NCI-H1105 treated with DMSO at 0.1 percent for 48 hours (cell line): Measurements from ENCODE around the gene GNPTG.

Experiments
- DNase-seq: peaks from one replicate; lab custom pipeline; 2025; lab: John Stamatoyannopoulos, UW

The GNPTG gene

DNA sequence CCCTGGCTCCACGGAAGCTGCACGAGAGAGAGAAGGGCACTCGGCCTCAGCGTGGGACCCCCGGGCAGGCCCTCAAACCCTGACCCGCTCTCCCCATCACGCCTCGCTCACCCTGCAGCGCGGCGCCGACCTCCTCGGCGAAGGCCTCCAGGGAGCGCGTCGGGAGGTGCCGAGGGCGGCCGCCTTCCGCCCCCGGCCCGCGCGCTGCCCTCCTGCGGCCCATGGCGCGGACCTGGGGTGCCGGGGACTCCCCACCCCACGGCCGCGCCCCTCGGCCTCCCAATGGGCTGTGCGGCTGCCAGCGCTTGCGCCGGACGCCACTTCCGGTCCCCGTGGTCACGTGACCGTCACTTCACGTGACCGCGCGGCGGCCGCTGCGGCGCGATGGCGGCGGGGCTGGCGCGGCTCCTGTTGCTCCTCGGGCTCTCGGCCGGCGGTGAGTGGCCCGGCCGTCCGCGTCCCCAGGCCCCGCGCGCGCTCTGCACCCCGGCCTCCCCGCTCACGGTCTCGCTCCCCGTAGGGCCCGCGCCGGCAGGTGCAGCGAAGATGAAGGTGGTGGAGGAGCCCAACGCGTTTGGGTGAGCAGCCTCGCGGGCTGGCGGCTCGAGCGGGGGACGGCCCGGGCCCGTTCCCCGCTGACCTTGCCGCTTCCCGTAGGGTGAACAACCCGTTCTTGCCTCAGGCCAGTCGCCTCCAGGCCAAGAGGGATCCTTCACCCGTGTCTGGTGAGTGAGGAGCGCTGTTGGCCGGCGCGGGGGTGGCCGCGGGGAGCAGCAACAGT, at the start of gene GNPTG, which contains the start of gene TSR3:
Gene GNPTG (plus strand): TSS at position 350 of the 781 bp plus-strand sequence. CDS start 35 bp downstream, at position 385.
Gene TSR3 (minus strand): TSS at position 297 of the 781 bp plus-strand sequence. CDS start 74 bp downstream, at position 223.
- peak; percentile 29 for DNase-seq

DNA sequence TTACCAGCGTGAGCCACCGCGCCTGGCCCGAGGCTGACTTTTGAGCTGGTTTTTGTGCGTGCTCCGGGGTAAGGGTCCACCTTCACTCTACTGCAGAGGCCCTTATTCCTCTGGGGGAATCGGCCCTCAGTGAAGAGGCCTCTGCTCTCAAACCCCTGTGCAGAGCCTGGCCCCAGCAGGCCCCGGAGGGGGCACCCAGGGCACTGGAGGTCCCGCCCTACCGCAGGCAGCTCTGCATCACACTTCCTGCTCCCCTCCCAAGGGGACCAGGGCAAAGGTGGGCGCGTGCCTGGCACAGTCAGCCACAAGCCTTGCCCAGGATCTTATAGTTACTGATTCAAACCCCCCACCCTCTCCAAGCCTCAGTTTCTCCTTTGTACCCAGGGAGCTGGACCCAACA, 45.9 kb upstream of the GNPTG start:
- no peak for DNase-seq

DNA sequence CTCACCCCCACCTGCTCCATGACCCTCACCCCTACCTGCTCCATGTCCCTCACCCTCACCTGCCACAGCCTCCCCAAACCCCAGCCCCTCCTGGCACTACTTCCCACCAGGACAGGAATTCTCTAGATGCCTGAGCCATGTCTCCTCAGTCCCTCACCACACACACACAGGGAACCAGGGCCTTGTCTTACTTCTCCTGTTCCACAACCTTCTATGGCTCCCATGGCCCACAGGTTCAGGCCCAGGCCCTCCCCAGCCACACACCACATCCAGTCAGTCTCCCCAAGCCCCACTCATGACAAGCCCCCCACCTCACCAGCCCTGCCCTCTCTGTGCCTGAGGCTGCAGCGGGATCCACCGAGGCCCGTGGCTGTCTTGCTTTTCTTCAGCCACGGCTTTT, 45.4 kb upstream of the GNPTG start:
- no peak for DNase-seq

DNA sequence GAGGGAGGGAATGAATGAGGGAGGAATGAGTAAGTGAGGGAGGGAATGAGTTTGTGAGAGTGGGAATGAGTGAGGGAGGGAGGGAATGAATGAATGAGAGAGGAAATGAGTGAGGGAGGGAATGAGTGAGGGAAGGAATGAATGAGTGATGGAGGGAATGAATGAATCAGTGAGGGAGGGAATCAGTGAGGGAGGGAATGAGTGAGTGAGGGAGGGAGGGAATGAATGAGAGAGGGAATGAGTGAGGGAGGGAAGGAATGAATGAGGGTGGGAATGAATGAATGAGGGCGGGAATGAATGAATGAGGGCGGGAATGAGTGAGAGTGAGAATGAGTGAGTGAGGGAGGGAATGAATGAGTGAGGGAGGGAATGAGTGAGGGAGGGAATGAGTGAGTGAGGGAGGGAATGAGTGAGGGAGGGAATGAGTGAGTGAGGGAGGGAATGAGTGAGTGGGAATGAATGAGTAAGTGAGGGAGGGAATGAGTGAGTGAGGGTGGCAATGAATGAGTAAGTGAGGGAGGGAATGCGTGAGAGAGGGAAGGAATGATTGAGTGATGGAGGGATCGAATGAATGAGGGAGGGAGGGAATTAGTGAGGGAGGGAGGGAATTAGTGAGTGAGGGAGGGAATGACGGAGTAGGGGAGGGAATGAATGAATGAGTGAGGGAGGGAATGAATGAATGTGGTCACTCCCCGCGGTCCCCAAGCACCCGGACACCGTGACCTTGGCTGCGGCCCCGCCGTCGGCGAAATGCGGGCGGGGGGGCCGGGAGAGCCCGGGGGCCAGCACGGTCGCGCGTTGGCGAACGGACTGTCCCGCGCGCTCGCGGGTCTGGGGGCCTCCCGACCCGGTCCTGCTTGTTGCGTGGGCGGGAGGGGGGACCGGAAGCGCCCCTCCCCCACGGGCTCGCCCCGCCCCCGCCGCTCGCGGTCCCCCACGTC, 43.4 kb upstream of the GNPTG start:
- no peak for DNase-seq

DNA sequence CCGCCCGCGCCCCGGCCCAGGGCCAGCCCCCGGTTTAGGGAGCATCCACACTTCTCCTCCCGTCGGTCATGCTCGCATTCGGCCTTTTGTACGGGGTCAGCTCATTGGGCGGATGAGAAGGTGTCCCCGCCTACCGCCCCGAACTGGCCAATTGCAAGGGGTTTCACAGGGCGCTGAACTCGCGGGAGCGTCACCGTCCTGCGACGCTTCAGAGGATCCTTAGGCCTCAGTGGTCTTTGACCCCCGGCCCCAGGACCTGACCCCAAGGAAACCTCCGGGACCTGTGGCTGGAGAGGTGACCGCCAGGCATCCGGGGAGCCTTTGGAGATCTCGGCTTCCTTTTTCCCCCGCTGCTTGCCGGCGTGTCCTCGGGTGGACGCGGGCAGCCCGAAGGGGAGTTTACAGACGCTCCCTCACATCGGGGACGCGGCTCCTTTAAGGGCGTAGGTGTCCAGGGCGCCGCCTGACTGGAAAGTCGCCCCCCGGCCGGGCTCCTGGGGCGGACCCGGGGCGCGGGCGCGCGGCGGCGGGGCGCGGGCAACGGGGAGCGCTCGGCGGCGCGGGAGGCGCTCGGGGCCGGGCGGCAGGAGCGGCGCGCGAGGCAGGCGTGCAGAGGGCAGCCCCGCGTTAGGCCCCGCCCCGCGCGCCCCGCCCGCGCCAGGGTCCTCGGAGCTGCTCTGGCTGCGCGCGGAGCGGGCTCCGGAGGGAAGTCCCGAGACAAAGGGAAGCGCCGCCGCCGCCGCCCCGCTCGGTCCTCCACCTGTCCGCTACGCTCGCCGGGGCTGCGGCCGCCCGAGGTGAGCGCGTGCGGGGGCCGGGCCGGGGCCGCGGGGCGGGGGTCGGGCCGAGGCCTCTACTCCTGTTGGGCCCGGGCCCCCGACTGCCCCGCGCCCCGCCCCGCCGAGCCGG, 42.5 kb upstream of the GNPTG start, which contains the start of gene UBE2I:
Gene UBE2I (plus strand): TSS at position 660 of the 909 bp plus-strand sequence. CDS start 4,395 bp downstream, outside the sequence.
- peak; percentile 80 for DNase-seq

DNA sequence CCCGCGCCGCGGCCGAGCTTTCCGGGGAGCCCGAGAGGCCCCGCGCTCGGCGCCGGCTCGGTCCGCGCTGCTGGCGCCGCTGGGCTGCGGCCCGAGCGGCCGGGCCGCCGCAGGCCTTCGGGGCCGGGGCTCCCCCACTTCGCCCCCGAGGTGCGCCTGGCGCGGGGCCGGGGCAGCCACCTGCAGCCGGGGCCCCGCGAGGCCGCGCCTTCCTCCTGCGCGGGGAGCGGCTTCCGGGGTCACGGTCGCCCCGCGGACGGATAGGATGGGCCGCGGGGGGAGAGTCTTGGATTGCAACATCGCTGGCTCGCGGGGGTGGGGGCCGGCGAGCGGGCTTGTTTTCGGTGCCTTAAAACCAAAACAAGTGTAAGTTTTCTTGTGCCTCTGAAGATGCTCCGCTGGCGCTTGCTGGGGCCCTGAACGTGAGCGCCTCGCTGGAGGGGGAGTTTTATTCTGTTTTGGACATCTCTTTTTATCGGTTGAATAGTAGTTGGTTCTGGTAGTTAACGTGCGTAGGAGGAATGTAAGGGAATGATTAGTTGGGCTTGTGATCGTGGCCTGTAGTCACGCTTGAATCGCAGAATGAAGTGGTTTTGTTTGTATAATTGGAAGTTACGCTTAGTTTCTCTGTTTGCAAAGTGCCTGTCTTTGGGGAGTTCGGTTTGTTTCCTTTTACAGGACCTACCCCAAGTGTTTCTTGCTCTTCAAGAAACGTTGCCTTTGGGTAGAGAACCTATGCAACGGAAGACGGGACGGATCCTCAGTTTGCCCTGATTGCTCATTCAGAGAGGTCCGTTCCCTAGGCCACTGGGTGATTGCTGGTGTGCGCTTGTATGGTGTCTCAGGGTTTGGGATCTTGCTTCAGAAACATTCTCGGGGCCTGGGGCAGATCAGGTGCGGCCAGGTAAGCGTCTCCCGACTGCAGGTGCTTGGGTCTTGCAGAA, 41.6 kb upstream of the GNPTG start:
- no peak for DNase-seq

DNA sequence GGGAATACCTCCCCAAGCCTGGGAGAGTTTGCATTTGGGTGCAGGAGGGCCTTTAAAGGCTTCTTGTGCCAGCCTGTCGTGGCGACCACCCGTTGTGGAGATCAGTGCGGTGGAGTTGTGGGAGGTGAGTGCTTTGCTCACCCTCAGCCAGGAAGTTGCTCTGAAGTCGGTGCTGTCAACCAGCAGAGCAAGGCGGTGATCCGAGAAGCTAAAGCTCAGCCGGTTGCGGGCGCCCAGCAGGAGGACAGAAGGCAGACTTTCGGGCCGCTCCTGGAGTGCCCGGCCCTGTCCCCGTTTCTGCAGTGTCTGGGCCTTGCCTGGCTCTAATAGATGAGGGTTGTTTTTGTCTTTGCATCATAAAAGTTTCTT, 40.9 kb upstream of the GNPTG start:
- DNase-seq = no peak

DNA sequence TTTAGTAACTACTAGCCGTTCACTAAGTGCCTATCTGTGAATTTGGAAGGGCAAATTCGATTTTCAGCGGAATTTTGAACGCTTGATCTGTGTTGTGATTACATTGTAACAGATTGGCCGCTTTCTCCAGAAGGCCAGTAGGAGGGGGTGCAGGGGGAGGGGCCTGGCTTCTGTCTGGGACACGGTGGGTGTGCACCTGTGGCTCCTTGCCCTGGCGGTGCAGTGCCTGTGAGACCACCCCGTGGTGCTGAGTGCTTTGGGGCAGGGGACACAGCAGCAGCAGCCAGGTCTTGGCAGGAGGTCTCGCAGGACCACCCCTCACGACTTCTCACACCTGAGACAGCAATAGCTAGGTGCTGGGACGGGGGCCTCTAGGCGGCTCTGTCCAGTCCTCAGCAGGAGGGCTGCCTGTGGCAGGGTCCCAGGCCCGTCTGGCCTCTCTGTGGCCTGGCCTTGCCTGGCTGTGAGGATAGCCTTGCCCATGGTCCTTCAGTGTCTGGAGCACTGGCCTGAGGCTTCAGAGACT, 40.5 kb upstream of the GNPTG start:
- no peak for DNase-seq

DNA sequence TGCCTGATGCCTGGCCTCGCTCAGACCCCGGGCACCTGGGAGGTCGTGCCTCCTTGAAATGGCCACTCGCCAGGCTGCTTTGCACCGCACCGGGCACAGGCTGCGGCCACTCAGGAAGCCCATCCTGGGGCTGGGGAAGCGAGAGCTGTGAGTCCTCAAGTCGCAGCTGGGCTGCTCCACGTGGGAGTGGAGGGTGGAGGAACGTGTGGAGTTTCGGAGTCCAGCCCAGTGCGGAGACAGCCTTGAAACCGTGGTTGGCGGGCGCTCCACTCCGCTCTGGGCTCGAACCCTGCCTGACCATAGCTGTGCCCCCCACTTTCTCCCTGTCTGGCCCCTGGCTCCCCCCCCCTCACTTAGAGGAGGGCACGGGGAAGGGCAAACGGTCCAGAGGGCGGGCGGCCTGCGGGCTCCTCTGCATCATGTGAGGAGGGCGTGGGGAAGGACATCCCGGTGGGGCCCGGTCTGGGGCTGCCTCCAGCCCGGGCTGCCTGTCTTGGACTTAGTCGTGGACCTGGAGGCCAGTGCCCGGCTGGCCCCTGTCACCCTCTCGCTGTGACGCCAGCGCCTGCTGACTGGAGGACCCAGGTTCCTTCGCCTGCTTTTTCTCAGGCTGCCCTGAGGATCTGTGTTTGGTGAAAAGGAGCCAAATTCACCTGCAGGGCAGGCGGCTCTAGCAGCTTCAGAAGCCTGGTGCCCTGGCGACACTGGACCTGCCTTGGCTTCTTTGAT, 39.8 kb upstream of the GNPTG start:
- no peak for DNase-seq

DNA sequence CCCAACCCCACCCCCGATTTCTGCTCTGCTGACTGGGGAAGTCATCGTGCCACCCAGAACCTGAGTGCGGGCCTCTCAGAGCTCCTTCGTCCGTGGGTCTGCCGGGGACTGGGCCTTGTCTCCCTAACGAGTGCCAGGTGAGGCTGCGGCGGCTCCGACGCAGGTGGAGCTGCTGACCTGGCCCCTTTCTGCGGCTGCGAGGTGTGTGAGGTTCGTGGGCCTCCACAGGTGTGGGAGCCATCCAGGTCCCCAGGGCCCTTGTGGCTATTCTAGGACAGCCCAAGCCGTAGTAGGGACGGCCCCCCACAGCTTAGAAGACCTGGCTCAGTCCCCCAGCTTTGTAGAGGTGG, 39.3 kb upstream of the GNPTG start:
- DNase-seq = no peak

DNA sequence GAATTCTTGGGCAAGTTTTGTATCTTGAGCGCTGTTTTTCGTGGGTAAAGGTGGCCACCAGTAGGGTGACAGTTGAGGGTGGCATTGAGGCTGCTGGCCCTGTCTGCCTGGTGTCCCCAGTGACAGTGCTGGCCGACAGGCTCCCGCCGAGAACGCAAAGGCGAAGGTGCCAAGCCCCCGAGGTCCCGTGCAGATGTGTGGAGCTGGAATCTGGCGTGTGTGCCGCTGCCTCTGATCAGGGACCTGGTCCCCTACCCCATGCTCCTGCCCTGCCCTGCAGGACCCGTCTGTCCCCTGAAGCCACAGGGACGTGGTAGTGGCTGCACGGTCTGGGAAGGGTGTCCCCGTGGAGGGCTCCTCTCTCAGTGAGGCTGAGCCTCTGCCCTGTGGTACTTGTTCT, 38.8 kb upstream of the GNPTG start:
- no peak for DNase-seq

DNA sequence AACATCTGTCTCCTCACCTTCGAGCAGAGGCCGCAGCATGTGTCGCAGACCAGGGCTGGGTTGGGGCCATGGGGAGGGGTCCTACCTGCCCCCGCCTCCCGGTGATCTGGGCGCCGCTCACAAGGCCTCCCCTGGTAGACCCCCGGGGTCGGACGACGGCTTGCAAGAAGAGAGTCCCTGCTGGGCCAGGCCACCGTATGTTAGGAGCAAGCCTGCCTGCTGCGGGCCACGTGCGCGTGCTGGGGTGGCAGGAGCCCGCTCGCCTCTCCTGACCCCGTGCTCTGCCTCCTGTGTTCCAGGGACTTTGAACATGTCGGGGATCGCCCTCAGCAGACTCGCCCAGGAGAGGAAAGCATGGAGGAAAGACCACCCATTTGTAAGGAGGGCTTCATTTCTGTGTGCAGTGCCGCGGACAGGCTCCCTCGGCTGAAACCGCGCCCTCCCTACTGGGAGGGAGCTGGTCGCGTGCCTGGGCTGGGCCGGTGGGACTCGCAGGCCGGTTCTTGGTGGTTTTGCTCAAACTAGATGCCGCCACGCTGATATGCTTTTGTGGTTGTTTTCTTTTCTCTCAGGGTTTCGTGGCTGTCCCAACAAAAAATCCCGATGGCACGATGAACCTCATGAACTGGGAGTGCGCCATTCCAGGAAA, 37.9 kb upstream of the GNPTG start:
- no peak for DNase-seq

DNA sequence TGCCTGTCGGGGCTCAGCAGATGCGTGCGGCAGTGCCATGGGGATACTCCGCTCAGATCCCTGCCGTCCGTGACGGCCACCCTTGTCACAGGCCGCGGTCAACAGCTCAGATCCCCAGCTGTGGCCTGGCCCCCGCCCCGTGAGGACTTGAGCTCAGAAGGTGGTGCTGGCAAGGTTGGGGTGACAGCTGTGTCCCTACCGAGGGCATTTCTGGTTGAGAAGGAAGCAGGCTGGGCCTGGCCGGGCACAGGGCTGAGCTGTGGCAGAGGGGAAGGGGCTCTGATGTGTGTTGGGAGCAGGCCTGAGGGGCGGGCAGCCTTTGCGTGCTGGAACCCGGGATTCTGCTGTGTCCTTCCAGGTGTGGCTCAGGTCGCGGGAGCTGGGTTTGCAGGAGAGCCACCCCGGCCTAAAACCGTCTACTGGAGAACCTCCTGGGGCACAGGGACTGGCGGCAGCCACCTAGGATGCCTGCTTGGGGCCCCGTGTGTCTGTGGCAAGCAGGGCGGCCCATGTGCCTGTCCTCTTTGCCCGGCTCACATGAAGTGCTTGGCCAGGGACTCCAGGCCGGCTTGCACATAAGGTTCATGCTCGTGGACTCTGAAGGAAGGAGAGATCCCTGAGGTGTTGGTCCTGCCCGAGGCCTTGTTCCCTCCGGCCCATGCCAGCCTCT, 37.2 kb upstream of the GNPTG start:
- no peak for DNase-seq

DNA sequence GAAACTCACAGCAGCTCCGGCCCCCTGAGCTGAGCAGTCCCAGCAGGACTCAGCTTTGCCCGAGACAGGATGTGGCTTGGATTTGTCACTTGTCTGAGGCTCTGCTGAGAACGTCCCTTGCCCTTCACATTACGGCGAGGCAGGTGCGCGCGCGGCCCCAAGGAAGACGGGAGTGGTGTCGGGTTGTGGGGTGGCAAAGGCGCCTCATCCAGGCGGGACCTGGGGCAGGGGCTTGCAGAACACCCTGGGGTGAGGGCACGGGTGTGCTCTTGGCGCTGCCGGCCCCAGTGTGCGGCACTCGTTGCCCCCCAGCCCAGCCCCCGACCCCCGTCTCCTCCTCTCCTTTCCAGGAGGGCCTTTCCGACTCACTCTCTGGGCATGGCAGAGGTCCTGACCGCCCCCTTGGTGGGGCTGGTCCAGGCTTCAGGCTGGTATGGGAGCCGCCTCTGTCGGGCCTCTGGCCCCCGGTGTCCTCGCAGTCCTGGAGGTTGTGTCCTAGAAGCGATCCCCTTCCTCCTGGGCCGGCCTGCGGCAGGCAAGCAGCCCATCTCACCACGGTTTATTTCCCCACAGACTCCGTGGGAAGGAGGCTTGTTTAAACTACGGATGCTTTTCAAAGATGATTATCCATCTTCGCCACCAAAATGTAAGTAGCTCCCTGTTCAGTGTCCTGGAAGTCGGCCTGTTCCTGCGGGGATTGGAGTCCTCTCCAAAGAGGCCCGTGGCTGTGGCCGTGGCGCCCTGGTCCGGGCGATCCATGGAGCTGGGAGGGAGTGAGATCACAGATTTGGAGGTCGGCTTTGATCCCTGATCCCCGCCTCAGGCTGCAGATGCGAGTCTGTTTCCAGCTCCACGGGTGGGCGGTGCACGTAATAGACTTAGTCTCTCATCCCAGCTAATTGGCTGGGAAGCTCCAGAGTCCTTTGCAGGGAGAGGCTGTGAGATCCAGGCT, 36.4 kb upstream of the GNPTG start:
- no peak for DNase-seq

DNA sequence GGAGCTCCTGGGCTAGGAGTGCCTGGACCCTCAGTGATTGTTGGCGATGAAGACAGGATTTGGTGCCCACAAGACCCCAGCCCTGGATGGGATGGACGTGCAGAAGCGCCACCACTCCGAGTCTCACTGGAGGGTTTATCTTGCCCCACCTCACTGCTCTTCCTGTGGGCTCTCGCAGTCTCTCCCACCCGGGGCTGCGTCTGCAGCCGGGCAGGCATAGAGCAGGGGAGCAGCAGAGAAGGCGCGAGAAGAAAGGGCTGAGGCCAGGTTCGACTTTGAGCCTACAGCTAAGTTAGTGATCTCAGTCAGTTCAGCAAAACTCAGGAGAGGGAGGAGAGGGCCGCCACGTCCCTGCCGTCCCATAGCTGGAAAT, 35.7 kb upstream of the GNPTG start:
- DNase-seq = no peak

DNA sequence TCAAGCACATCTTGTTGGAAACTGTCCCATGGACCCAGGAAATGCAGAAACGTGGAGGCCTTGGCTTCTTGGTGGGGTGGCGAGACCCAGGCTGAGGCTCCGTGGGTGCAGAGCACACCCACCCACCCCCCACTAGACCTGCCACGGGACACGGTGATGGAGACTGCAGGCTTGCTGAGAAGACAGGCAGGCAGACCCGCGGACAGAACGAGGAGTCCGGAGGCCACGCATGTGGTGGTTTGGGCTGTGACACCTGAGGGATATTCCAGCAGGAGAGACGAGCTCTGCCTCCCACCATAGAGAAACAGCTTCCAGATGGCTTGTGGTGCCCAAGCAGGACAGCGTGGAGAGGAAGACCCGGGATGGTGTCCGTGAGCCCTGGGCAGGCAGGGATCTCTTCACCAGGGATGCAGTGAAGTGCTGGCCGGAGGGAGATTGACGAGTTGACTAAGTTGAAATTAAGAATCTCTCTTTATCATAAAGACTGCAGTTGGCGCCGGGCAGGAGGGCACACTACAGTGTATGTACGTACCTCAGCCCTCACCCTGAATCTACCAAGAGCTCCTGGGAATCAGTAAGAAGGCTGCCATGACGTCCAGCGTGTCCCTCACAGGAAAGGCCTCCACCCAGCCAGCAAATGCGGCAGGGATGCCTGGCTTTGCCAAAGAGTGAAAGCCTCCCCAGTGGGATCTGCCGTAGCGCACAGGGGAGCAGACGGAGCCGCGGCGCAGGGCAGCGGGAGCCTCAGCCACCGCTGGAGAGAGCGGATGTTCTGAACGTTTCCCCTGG, 34.1 kb upstream of the GNPTG start:
- no peak for DNase-seq

DNA sequence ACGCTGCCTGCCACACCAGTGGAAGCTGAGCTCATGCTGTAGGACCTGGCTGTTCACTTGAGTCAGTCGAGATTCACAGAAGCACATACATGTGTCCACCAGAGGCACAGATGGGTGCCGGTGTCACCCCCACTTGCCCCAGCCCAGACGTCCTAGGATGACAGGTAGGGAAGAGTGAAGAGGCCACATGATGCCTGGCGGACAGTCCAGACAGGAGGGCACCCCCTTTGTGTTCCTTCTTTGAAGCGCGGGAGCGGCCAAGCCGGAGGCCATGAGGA, 33.5 kb upstream of the GNPTG start:
- DNase-seq = no peak
